WTC11 (cell line): Measurements from ENCODE around the gene RASL11A. TPM values are rescaled to one million over a fixed set of nuclear protein-coding genes. Genes with fewer than 3 reads are reported as not detected.

Experiments
- ATAC-seq: fragments of 200-7000 bp; cut with Tn5 transposase; 2 replicates; pipeline ENCODE4 v1.10.0; 2021; ENCODE audit warnings: mild to moderate bottlenecking, moderate library complexity
- CTCF ChIA-PET: fragments of 300-600 bp; sonication (Branson Sonifier 250); formaldehyde crosslinking; loops from one replicate; lab custom pipeline; 2021; ENCODE audit warnings: antibody characterized with exemption; lab: Charles Lee
- POLR2A ChIA-PET: fragments of 350-600 bp; sonication (Branson Sonifier 250); formaldehyde crosslinking; loops from one replicate; lab custom pipeline; 2021; ENCODE audit warnings: antibody characterized with exemption; lab: Charles Lee
- DNase-seq: peaks from one replicate; pipeline ENCODE4 v3.0.0; 2021; ENCODE audit warnings: low spot score
- H3K27ac Mint-ChIP-seq: 2 replicates; pipeline ENCODE4 v1.8.0; 2021; ENCODE audit warnings: mixed read lengths
- H3K27me3 Mint-ChIP-seq: 2 replicates; pipeline ENCODE4 v1.8.0; 2021; ENCODE audit warnings: low read depth, mild to moderate bottlenecking, moderate library complexity, mixed read lengths
- H3K36me3 Mint-ChIP-seq: 2 replicates; pipeline ENCODE4 v1.8.0; 2021; ENCODE audit warnings: mixed read lengths
- H3K4me1 Mint-ChIP-seq: 2 replicates; pipeline ENCODE4 v1.8.0; 2022; ENCODE audit warnings: mixed read lengths
- H3K4me3 Mint-ChIP-seq: 2 replicates; pipeline ENCODE4 v1.8.0; 2021; ENCODE audit warnings: mild to moderate bottlenecking, moderate library complexity, mixed read lengths
- H3K9me3 Mint-ChIP-seq: 2 replicates; pipeline ENCODE4 v1.8.0; 2021; ENCODE audit warnings: mixed read lengths
- ATF2 ChIP-seq: sonication (generic); formaldehyde crosslinking; IDR thresholded peaks from 2 replicates; pipeline ENCODE4 v1.8.1; 2022; ENCODE audit warnings: low read depth, missing genetic modification reagents, borderline replicate concordance
- CREB1 ChIP-seq: sonication (generic); formaldehyde crosslinking; IDR thresholded peaks from 2 replicates; pipeline ENCODE4 v1.8.0; 2023; ENCODE audit warnings: mild to moderate bottlenecking, missing genetic modification reagents
- FOXP1 ChIP-seq: sonication (generic); formaldehyde crosslinking; IDR thresholded peaks from 2 replicates; pipeline ENCODE4 v1.8.0; 2022; ENCODE audit warnings: missing genetic modification reagents, mild to moderate bottlenecking, moderate library complexity, borderline replicate concordance
- MAX ChIP-seq: sonication (generic); formaldehyde crosslinking; IDR thresholded peaks from 2 replicates; pipeline ENCODE4 v1.8.0; 2022; ENCODE audit warnings: mild to moderate bottlenecking, missing genetic modification reagents
- NFATC4 ChIP-seq: fragments of 250-450 bp; sonication (Bioruptor Pico); IDR thresholded peaks from 2 replicates; pipeline ENCODE4 v1.9.0; 2021; ENCODE audit warnings: mild to moderate bottlenecking
- NFYB ChIP-seq: sonication (generic); formaldehyde crosslinking; conservative IDR thresholded peaks from 2 replicates; pipeline ENCODE4 v1.8.0; 2022; ENCODE audit warnings: low read depth, missing genetic modification reagents
- SOX15 ChIP-seq: fragments of 250-450 bp; sonication (Bioruptor Pico); IDR thresholded peaks from 2 replicates; pipeline ENCODE4 v1.9.0; 2021; ENCODE audit warnings: mild to moderate bottlenecking
- TCF7 ChIP-seq: sonication (generic); formaldehyde crosslinking; IDR thresholded peaks from 2 replicates; pipeline ENCODE4 v1.8.0; 2022; ENCODE audit warnings: mild to moderate bottlenecking, low read depth, missing genetic modification reagents, moderate library complexity
- ZNF138 ChIP-seq: sonication (generic); formaldehyde crosslinking; conservative IDR thresholded peaks from 2 replicates; pipeline ENCODE4 v1.8.1; 2022; ENCODE audit warnings: mild to moderate bottlenecking, moderate library complexity, missing genetic modification reagents
- ZNF317 ChIP-seq: sonication (generic); formaldehyde crosslinking; IDR thresholded peaks from 2 replicates; pipeline ENCODE4 v1.8.1; 2023; ENCODE audit warnings: low read depth, mild to moderate bottlenecking, moderate library complexity, missing genetic modification reagents, borderline replicate concordance
- total RNA-seq: library from RNA; stranded (reverse); gene quantifications from 3 replicates; pipeline ENCODE4 v1.2.3, GENCODE V29; 2021
- TF ChIP-seq, protein P1 (sequence below): fragments of 250-450 bp; sonication (Bioruptor Pico); IDR thresholded peaks from 2 replicates; pipeline ENCODE4 v1.9.0; 2021; ENCODE audit warnings: moderate library complexity, mild to moderate bottlenecking, inconsistent platforms, borderline replicate concordance
- TF ChIP-seq, protein P2 (sequence below): sonication (generic); formaldehyde crosslinking; IDR thresholded peaks from 2 replicates; pipeline ENCODE4 v1.8.1; 2022; ENCODE audit warnings: mild to moderate bottlenecking, moderate library complexity, missing genetic modification reagents
- TF ChIP-seq, protein P3 (sequence below): sonication (generic); formaldehyde crosslinking; IDR thresholded peaks from 2 replicates; pipeline ENCODE4 v1.8.1; 2022; ENCODE audit warnings: missing genetic modification reagents, borderline replicate concordance
- TF ChIP-seq, protein P4 (sequence below): sonication (generic); formaldehyde crosslinking; IDR thresholded peaks from 2 replicates; pipeline ENCODE4 v1.8.1; 2023; ENCODE audit warnings: mild to moderate bottlenecking, missing genetic modification reagents
- TF ChIP-seq, protein P5 (sequence below): sonication (generic); formaldehyde crosslinking; IDR thresholded peaks from 2 replicates; pipeline ENCODE4 v1.8.0; 2023; ENCODE audit warnings: missing genetic modification reagents, mild to moderate bottlenecking, borderline replicate concordance

Gene RASL11A
- total RNA-seq, 1 experiment from 2014 or later, result 3.5 TPM

DNA sequence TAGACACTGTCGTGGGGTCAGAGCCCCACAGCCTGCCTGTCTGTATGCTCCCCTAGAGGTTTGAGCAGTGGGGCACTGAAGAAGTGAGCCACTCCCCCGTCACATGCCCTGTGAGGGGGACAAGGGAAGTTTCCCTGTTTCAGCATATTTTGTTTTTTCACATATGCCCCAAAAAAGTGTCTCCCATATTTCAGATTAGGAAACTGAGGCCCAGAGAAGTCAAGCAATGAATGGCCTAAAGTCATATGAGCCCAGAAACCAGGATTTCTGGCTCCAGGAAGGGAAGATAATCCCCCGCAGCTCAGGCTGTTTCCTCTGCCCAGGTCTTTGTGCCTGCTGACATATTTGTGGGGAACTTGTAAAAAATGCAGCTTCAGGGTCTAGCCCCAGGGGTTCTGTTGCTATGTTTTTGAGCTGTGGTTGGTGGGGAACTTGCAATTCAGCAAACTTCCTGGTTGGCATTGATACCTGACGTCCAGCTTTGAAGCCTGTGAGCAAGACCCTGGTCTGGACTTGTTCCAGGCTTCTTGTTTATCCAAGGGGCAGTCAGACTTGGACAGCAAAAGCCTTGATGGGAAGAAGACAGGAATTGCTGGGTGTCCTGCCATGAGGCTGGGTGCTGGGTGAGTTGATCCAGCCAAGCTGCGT is 9.5 kb downstream of the RASL11A start (continued):
- TF ChIP-seq ATF2, result no peak
- TF ChIP-seq, protein P1, sequence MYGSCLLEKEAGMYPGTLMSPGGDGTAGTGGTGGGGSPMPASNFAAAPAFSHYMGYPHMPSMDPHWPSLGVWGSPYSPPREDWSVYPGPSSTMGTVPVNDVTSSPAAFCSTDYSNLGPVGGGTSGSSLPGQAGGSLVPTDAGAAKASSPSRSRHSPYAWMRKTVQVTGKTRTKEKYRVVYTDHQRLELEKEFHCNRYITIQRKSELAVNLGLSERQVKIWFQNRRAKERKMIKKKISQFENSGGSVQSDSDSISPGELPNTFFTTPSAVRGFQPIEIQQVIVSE, result no peak
- TF ChIP-seq, protein P2, sequence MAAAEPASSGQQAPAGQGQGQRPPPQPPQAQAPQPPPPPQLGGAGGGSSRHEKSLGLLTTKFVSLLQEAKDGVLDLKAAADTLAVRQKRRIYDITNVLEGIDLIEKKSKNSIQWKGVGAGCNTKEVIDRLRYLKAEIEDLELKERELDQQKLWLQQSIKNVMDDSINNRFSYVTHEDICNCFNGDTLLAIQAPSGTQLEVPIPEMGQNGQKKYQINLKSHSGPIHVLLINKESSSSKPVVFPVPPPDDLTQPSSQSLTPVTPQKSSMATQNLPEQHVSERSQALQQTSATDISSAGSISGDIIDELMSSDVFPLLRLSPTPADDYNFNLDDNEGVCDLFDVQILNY (CRISPR knock-in tag), result no peak

- TF ChIP-seq, protein P3, sequence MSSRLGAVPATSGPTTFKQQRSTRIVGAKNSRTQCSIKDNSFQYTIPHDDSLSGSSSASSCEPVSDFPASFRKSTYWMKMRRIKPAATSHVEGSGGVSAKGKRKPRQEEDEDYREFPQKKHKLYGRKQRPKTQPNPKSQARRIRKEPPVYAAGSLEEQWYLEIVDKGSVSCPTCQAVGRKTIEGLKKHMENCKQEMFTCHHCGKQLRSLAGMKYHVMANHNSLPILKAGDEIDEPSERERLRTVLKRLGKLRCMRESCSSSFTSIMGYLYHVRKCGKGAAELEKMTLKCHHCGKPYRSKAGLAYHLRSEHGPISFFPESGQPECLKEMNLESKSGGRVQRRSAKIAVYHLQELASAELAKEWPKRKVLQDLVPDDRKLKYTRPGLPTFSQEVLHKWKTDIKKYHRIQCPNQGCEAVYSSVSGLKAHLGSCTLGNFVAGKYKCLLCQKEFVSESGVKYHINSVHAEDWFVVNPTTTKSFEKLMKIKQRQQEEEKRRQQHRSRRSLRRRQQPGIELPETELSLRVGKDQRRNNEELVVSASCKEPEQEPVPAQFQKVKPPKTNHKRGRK (CRISPR knock-in tag), result no peak
- TF ChIP-seq TCF7 (CRISPR knock-in tag), result no peak
- no peak for TF ChIP-seq NFATC4 (CRISPR knock-in tag)
- TF ChIP-seq NFYB (CRISPR knock-in tag), result no peak
- no peak for TF ChIP-seq ZNF317 (CRISPR knock-in tag)
- TF ChIP-seq, protein P4, sequence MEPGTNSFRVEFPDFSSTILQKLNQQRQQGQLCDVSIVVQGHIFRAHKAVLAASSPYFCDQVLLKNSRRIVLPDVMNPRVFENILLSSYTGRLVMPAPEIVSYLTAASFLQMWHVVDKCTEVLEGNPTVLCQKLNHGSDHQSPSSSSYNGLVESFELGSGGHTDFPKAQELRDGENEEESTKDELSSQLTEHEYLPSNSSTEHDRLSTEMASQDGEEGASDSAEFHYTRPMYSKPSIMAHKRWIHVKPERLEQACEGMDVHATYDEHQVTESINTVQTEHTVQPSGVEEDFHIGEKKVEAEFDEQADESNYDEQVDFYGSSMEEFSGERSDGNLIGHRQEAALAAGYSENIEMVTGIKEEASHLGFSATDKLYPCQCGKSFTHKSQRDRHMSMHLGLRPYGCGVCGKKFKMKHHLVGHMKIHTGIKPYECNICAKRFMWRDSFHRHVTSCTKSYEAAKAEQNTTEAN (CRISPR knock-in tag), result no peak
- no peak for TF ChIP-seq FOXP1 (CRISPR knock-in tag)
- TF ChIP-seq CREB1 (CRISPR knock-in tag), result no peak
- no peak for TF ChIP-seq MAX
- no peak for TF ChIP-seq ZNF138
- TF ChIP-seq, protein P5, sequence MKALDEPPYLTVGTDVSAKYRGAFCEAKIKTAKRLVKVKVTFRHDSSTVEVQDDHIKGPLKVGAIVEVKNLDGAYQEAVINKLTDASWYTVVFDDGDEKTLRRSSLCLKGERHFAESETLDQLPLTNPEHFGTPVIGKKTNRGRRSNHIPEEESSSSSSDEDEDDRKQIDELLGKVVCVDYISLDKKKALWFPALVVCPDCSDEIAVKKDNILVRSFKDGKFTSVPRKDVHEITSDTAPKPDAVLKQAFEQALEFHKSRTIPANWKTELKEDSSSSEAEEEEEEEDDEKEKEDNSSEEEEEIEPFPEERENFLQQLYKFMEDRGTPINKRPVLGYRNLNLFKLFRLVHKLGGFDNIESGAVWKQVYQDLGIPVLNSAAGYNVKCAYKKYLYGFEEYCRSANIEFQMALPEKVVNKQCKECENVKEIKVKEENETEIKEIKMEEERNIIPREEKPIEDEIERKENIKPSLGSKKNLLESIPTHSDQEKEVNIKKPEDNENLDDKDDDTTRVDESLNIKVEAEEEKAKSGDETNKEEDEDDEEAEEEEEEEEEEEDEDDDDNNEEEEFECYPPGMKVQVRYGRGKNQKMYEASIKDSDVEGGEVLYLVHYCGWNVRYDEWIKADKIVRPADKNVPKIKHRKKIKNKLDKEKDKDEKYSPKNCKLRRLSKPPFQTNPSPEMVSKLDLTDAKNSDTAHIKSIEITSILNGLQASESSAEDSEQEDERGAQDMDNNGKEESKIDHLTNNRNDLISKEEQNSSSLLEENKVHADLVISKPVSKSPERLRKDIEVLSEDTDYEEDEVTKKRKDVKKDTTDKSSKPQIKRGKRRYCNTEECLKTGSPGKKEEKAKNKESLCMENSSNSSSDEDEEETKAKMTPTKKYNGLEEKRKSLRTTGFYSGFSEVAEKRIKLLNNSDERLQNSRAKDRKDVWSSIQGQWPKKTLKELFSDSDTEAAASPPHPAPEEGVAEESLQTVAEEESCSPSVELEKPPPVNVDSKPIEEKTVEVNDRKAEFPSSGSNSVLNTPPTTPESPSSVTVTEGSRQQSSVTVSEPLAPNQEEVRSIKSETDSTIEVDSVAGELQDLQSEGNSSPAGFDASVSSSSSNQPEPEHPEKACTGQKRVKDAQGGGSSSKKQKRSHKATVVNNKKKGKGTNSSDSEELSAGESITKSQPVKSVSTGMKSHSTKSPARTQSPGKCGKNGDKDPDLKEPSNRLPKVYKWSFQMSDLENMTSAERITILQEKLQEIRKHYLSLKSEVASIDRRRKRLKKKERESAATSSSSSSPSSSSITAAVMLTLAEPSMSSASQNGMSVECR (CRISPR knock-in tag), result no peak
- TF ChIP-seq SOX15 (CRISPR knock-in tag), result no peak
- CTCF ChIA-PET, result interaction anchor here (1.2 to 1.9 kb wide), 4 partner anchors 10 to 319 kb away, joined by 3 to 9 read pairs (median 6); partner anchors contain the start of gene RASL11A
- Mint-ChIP-seq H3K36me3 (no peaks in the 10 kb centered on the region), H3K27me3 (no peaks in the 10 kb centered on the region), H3K27ac (no peak overlapping the region), H3K4me3 (no peak overlapping the region), H3K9me3 (peaks cover 5% of the 10 kb centered on the region), H3K4me1 (peaks cover 15% of the 10 kb centered on the region)
- ATAC-seq (no peak), DNase-seq (no peak)
- POLR2A ChIA-PET, result no interaction called here
Measured at GRCh38 chr13:27280841-27281240, 10.2 kb downstream of the RASL11A start.
